ENCODE data around the gene PAM16. TPM values are rescaled to one million over a fixed set of nuclear protein-coding genes. Genes with fewer than 3 reads are reported as not detected.

Gene PAM16
- total RNA-seq, 3 donors from 2014 or later (not counting 1 experiment from before 2014, with no cell fraction given): 29.4 to 42.7 (median 39.0) TPM

GRCh38 chr16:4385789-4386450, 34.8 kb upstream of the PAM16 start:
- no peaks in the 10 kb centered on the region for H3K27me3 Mint-ChIP-seq (ENCODE audit: low read depth in 2 of 2)
- WGBS (ENCODE audit: insufficient coverage): 94% methylated on average over 11 of the region's 11 CpGs
- H3K4me3 Mint-ChIP-seq: no peak overlapping the region
- no peak for DNase-seq
- no peak for TF ChIP-seq CTCF (IDR thresholded peaks at IDR 0.05)
- Histone ChIP-seq H3K4me3 (ENCODE audit: low read length) (no peak overlapping the region), H3K9me3 (ENCODE audit: control insufficient read depth, insufficient read depth, low read length) (no peaks in the 10 kb centered on the region), H3K4me1 (ENCODE audit: control insufficient read depth, insufficient read depth, low read length) (no peaks in the 10 kb centered on the region), H3K27me3 (ENCODE audit: control insufficient read depth, insufficient read depth, low read length) (no peaks in the 10 kb centered on the region), H3K36me3 (ENCODE audit: control insufficient read depth, insufficient read depth, low read length) (peaks cover 78% of the 10 kb centered on the region), H3K27ac (ENCODE audit: low read length) (no peak overlapping the region)
- peak overlapping the region; percentile 34 to 40 for H3K27ac Mint-ChIP-seq
- no peaks in the 10 kb centered on the region for H3K36me3 Mint-ChIP-seq
- H3K4me1 Mint-ChIP-seq: peaks cover 0 to 20% of the 10 kb centered on the region in 2 donors
- no peak for ATAC-seq
- intact Hi-C loops (cut with micrococcal nuclease): no loop called here
- no peaks in the 10 kb centered on the region for H3K9me3 Mint-ChIP-seq

- no peak for TF ChIP-seq CTCF (IDR thresholded peaks at IDR 0.05)
- Histone ChIP-seq H3K4me3 (ENCODE audit: low read length) (no peak overlapping the region), H3K9me3 (ENCODE audit: control insufficient read depth, insufficient read depth, low read length) (no peaks in the 10 kb centered on the region), H3K27me3 (ENCODE audit: control insufficient read depth, insufficient read depth, low read length) (no peaks in the 10 kb centered on the region), H3K4me1 (ENCODE audit: control insufficient read depth, insufficient read depth, low read length) (no peaks in the 10 kb centered on the region), H3K27ac (ENCODE audit: low read length) (no peak overlapping the region), H3K36me3 (ENCODE audit: control insufficient read depth, insufficient read depth, low read length) (peaks cover 78% of the 10 kb centered on the region)
- H3K9me3 Mint-ChIP-seq: no peaks in the 10 kb centered on the region
- no peak overlapping the region for H3K27ac Mint-ChIP-seq
- H3K36me3 Mint-ChIP-seq: no peaks in the 10 kb centered on the region
- DNase-seq (no peak), ATAC-seq (no peak)
- intact Hi-C loops (cut with micrococcal nuclease): no loop called here
- no peak overlapping the region for H3K4me3 Mint-ChIP-seq
- WGBS (ENCODE audit: insufficient coverage): 93% methylated on average over 16 of the region's 20 CpGs
- H3K4me1 Mint-ChIP-seq: peaks cover 0 to 27% of the 10 kb centered on the region in 2 donors
- no peaks in the 10 kb centered on the region for H3K27me3 Mint-ChIP-seq (ENCODE audit: low read depth in 2 of 2)
These were observed 34.1 kb upstream of the PAM16 start for GRCh38 chr16:4385066-4385788.

GRCh38 chr16:4384509-4384942, 33.4 kb upstream of the PAM16 start:
- Mint-ChIP-seq H3K27ac (no peak overlapping the region), H3K9me3 (no peaks in the 10 kb centered on the region), H3K4me3 (no peak overlapping the region), H3K36me3 (no peaks in the 10 kb centered on the region), H3K4me1 (peaks cover 0 to 28% of the 10 kb centered on the region in 2 donors), H3K27me3 (ENCODE audit: low read depth in 2 of 2) (no peaks in the 10 kb centered on the region)
- no peak for ATAC-seq
- Histone ChIP-seq H3K9me3 (ENCODE audit: control insufficient read depth, insufficient read depth, low read length) (no peaks in the 10 kb centered on the region), H3K27me3 (ENCODE audit: control insufficient read depth, insufficient read depth, low read length) (no peaks in the 10 kb centered on the region), H3K36me3 (ENCODE audit: control insufficient read depth, insufficient read depth, low read length) (peaks cover 72% of the 10 kb centered on the region), H3K4me1 (ENCODE audit: control insufficient read depth, insufficient read depth, low read length) (no peaks in the 10 kb centered on the region), H3K4me3 (ENCODE audit: low read length) (no peak overlapping the region), H3K27ac (ENCODE audit: low read length) (no peak overlapping the region)
- intact Hi-C loops (cut with micrococcal nuclease): no loop called here
- no peak for DNase-seq
- no peak for TF ChIP-seq CTCF (IDR thresholded peaks at IDR 0.05)
- WGBS (ENCODE audit: insufficient coverage): 83% methylated on average over 20 of the region's 20 CpGs
